ENCODE data around the gene GBP4.

Gene GBP4

GRCh38 chr1:89170170-89171066 is 28.3 kb downstream of the GBP4 start:
- no peaks in the 10 kb centered on the region for H3K9me3 ChIP-seq (ENCODE audit: control insufficient read depth, low read length)
- no peaks in the 10 kb centered on the region for H3K4me1 ChIP-seq (ENCODE audit: control insufficient read depth, insufficient read depth, low read length)
- H3K36me3 ChIP-seq (ENCODE audit: control insufficient read depth, insufficient read depth, low read length): no peaks in the 10 kb centered on the region
- H3K4me3 ChIP-seq (ENCODE audit: low read length): no peak overlapping the region
- H3K27me3 ChIP-seq (ENCODE audit: control insufficient read depth, insufficient read depth, low read length): no peaks in the 10 kb centered on the region
- no peak overlapping the region for H3K9ac ChIP-seq (ENCODE audit: low read length)

- H3K4me1 ChIP-seq (ENCODE audit: control insufficient read depth, insufficient read depth, low read length): no peaks in the 10 kb centered on the region
These were observed 29.6 kb downstream of the GBP4 start for GRCh38 chr1:89169166-89169565.

GRCh38 chr1:89167590-89168230 is 31.0 kb downstream of the GBP4 start:
- H3K4me3 ChIP-seq (ENCODE audit: low read length): no peak overlapping the region
- H3K9ac ChIP-seq (ENCODE audit: low read length): no peak overlapping the region
- H3K4me1 ChIP-seq (ENCODE audit: control insufficient read depth, insufficient read depth, low read length): no peaks in the 10 kb centered on the region
- no peaks in the 10 kb centered on the region for H3K9me3 ChIP-seq (ENCODE audit: control insufficient read depth, low read length)
- no peaks in the 10 kb centered on the region for H3K36me3 ChIP-seq (ENCODE audit: control insufficient read depth, insufficient read depth, low read length)
- H3K27me3 ChIP-seq (ENCODE audit: control insufficient read depth, insufficient read depth, low read length): no peaks in the 10 kb centered on the region

More at GRCh38 chr1:89169166-89169565, 29.6 kb downstream of the GBP4 start:
- no peaks in the 10 kb centered on the region for H3K27me3 ChIP-seq (ENCODE audit: control insufficient read depth, insufficient read depth, low read length)
- no peak overlapping the region for H3K9ac ChIP-seq (ENCODE audit: low read length)
- no peak overlapping the region for H3K4me3 ChIP-seq (ENCODE audit: low read length)
- H3K9me3 ChIP-seq (ENCODE audit: control insufficient read depth, low read length): no peaks in the 10 kb centered on the region
- no peaks in the 10 kb centered on the region for H3K36me3 ChIP-seq (ENCODE audit: control insufficient read depth, insufficient read depth, low read length)

GRCh38 chr1:89166705-89167104 is 32.0 kb downstream of the GBP4 start:
- Histone ChIP-seq H3K36me3 (ENCODE audit: control insufficient read depth, insufficient read depth, low read length) (no peaks in the 10 kb centered on the region), H3K4me3 (ENCODE audit: low read length) (no peak overlapping the region), H3K27me3 (ENCODE audit: control insufficient read depth, insufficient read depth, low read length) (no peaks in the 10 kb centered on the region), H3K9ac (ENCODE audit: low read length) (no peak overlapping the region), H3K9me3 (ENCODE audit: control insufficient read depth, low read length) (no peaks in the 10 kb centered on the region), H3K4me1 (ENCODE audit: control insufficient read depth, insufficient read depth, low read length) (no peaks in the 10 kb centered on the region)

GRCh38 chr1:89165811-89166210 is 32.9 kb downstream of the GBP4 start:
- Histone ChIP-seq H3K4me3 (ENCODE audit: low read length) (no peak overlapping the region), H3K9me3 (ENCODE audit: control insufficient read depth, low read length) (no peaks in the 10 kb centered on the region), H3K36me3 (ENCODE audit: control insufficient read depth, insufficient read depth, low read length) (no peaks in the 10 kb centered on the region), H3K9ac (ENCODE audit: low read length) (no peak overlapping the region), H3K4me1 (ENCODE audit: control insufficient read depth, insufficient read depth, low read length) (no peaks in the 10 kb centered on the region), H3K27me3 (ENCODE audit: control insufficient read depth, insufficient read depth, low read length) (no peaks in the 10 kb centered on the region)

- no peaks in the 10 kb centered on the region for H3K4me1 ChIP-seq (ENCODE audit: control insufficient read depth, insufficient read depth, low read length)
- H3K36me3 ChIP-seq (ENCODE audit: control insufficient read depth, insufficient read depth, low read length): no peaks in the 10 kb centered on the region
- H3K9me3 ChIP-seq (ENCODE audit: control insufficient read depth, low read length): no peaks in the 10 kb centered on the region
- no peak overlapping the region for H3K4me3 ChIP-seq (ENCODE audit: low read length)
- H3K9ac ChIP-seq (ENCODE audit: low read length): no peak overlapping the region
- no peaks in the 10 kb centered on the region for H3K27me3 ChIP-seq (ENCODE audit: control insufficient read depth, insufficient read depth, low read length)
These were observed 47.7 kb downstream of the GBP4 start for GRCh38 chr1:89151047-89151446.

- Histone ChIP-seq H3K27me3 (ENCODE audit: control insufficient read depth, insufficient read depth, low read length) (no peaks in the 10 kb centered on the region), H3K9ac (ENCODE audit: low read length) (no peak overlapping the region), H3K9me3 (ENCODE audit: control insufficient read depth, low read length) (no peaks in the 10 kb centered on the region), H3K36me3 (ENCODE audit: control insufficient read depth, insufficient read depth, low read length) (no peaks in the 10 kb centered on the region), H3K4me3 (ENCODE audit: low read length) (no peak overlapping the region), H3K4me1 (ENCODE audit: control insufficient read depth, insufficient read depth, low read length) (no peaks in the 10 kb centered on the region)
These were observed 48.8 kb downstream of the GBP4 start for GRCh38 chr1:89149976-89150375.

GRCh38 chr1:89149229-89149628 is 49.5 kb downstream of the GBP4 start:
- Histone ChIP-seq H3K4me1 (ENCODE audit: control insufficient read depth, insufficient read depth, low read length) (no peaks in the 10 kb centered on the region), H3K27me3 (ENCODE audit: control insufficient read depth, insufficient read depth, low read length) (no peaks in the 10 kb centered on the region), H3K9ac (ENCODE audit: low read length) (no peak overlapping the region), H3K36me3 (ENCODE audit: control insufficient read depth, insufficient read depth, low read length) (no peaks in the 10 kb centered on the region), H3K9me3 (ENCODE audit: control insufficient read depth, low read length) (no peaks in the 10 kb centered on the region), H3K4me3 (ENCODE audit: low read length) (no peak overlapping the region)

- H3K36me3 ChIP-seq (ENCODE audit: control insufficient read depth, insufficient read depth, low read length): no peaks in the 10 kb centered on the region
- no peak overlapping the region for H3K9ac ChIP-seq (ENCODE audit: low read length)
These were observed 50.8 kb downstream of the GBP4 start for GRCh38 chr1:89147678-89148658.

GRCh38 chr1:89146721-89147120 is 52.0 kb downstream of the GBP4 start:
- no peak overlapping the region for H3K4me3 ChIP-seq (ENCODE audit: low read length)
- no peaks in the 10 kb centered on the region for H3K36me3 ChIP-seq (ENCODE audit: control insufficient read depth, insufficient read depth, low read length)
- H3K9me3 ChIP-seq (ENCODE audit: control insufficient read depth, low read length): no peaks in the 10 kb centered on the region
- H3K27me3 ChIP-seq (ENCODE audit: control insufficient read depth, insufficient read depth, low read length): no peaks in the 10 kb centered on the region
- no peak overlapping the region for H3K9ac ChIP-seq (ENCODE audit: low read length)
- H3K4me1 ChIP-seq (ENCODE audit: control insufficient read depth, insufficient read depth, low read length): no peaks in the 10 kb centered on the region

More at GRCh38 chr1:89147678-89148658, 50.8 kb downstream of the GBP4 start:
- Histone ChIP-seq H3K4me1 (ENCODE audit: control insufficient read depth, insufficient read depth, low read length) (no peaks in the 10 kb centered on the region), H3K27me3 (ENCODE audit: control insufficient read depth, insufficient read depth, low read length) (no peaks in the 10 kb centered on the region), H3K4me3 (ENCODE audit: low read length) (no peak overlapping the region), H3K9me3 (ENCODE audit: control insufficient read depth, low read length) (no peaks in the 10 kb centered on the region)

- H3K9ac ChIP-seq (ENCODE audit: low read length): no peak overlapping the region
- no peaks in the 10 kb centered on the region for H3K27me3 ChIP-seq (ENCODE audit: control insufficient read depth, insufficient read depth, low read length)
- H3K4me1 ChIP-seq (ENCODE audit: control insufficient read depth, insufficient read depth, low read length): no peaks in the 10 kb centered on the region
- H3K36me3 ChIP-seq (ENCODE audit: control insufficient read depth, insufficient read depth, low read length): no peaks in the 10 kb centered on the region
- H3K4me3 ChIP-seq (ENCODE audit: low read length): no peak overlapping the region
- no peaks in the 10 kb centered on the region for H3K9me3 ChIP-seq (ENCODE audit: control insufficient read depth, low read length)
These were observed 55.3 kb downstream of the GBP4 start for GRCh38 chr1:89143484-89143883.
